Measurements from ENCODE around the gene RGS12. TPM values are rescaled to one million over a fixed set of nuclear protein-coding genes. Genes with fewer than 3 reads are reported as not detected.

Gene RGS12
- total and polyA plus RNA-seq, 4 donors: 10.3 to 40.4 (median 26.1) TPM

- ATAC-seq (ENCODE audit: low FRiP score) (no peak), DNase-seq (peak in 1 of 2 donors; percentile 44)
- intact Hi-C loops (cut with DNase I): no loop called here
- H3K4me3 ChIP-seq (ENCODE audit: low read length in 2 of 2): no peak overlapping the region
- WGBS, 2 donors: 31 to 33% methylated on average over 17 of the region's 17 CpGs
- no peaks in the 10 kb centered on the region for H3K4me1 ChIP-seq (ENCODE audit: control insufficient read depth in 1 of 2, insufficient read depth in 2 of 2, low read length in 2 of 2)
- no peaks in the 10 kb centered on the region for H3K9me3 ChIP-seq (ENCODE audit: control insufficient read depth, low read length)
- no peak overlapping the region for H3K27ac ChIP-seq (ENCODE audit: low read depth in 1 of 2, low read length in 2 of 2)
- H3K36me3 ChIP-seq (ENCODE audit: control insufficient read depth in 1 of 2, insufficient read depth in 2 of 2, low read length in 1 of 2): no peaks in the 10 kb centered on the region
- H3K27me3 ChIP-seq (ENCODE audit: control insufficient read depth in 1 of 2, insufficient read depth in 2 of 2, low read length in 1 of 2): no peaks in the 10 kb centered on the region
These were observed 22.7 kb upstream of the RGS12 start for GRCh38 chr4:3269991-3270611.

GRCh38 chr4:3271131-3271530 lies 21.7 kb upstream of the RGS12 start:
- H3K9me3 ChIP-seq (ENCODE audit: control insufficient read depth, low read length): no peaks in the 10 kb centered on the region
- no peak for ATAC-seq (ENCODE audit: low FRiP score)
- H3K4me3 ChIP-seq (ENCODE audit: low read length in 2 of 2): no peak overlapping the region
- H3K27me3 ChIP-seq (ENCODE audit: control insufficient read depth in 1 of 2, insufficient read depth in 2 of 2, low read length in 1 of 2): no peaks in the 10 kb centered on the region
- H3K4me1 ChIP-seq (ENCODE audit: control insufficient read depth in 1 of 2, insufficient read depth in 2 of 2, low read length in 2 of 2): no peaks in the 10 kb centered on the region
- 90 to 98% methylated on average over 14 of the region's 14 CpGs for WGBS, 2 donors
- no peak for DNase-seq
- no peaks in the 10 kb centered on the region for H3K36me3 ChIP-seq (ENCODE audit: control insufficient read depth in 1 of 2, insufficient read depth in 2 of 2, low read length in 1 of 2)
- intact Hi-C loops (cut with DNase I): no loop called here
- no peak overlapping the region for H3K27ac ChIP-seq (ENCODE audit: low read depth in 1 of 2, low read length in 2 of 2)

- Histone ChIP-seq H3K9me3 (ENCODE audit: control insufficient read depth, low read length) (no peaks in the 10 kb centered on the region), H3K27ac (ENCODE audit: low read depth in 1 of 2, low read length in 2 of 2) (no peak overlapping the region), H3K4me3 (ENCODE audit: low read length in 2 of 2) (no peak overlapping the region), H3K4me1 (ENCODE audit: control insufficient read depth in 1 of 2, insufficient read depth in 2 of 2, low read length in 2 of 2) (no peaks in the 10 kb centered on the region), H3K27me3 (ENCODE audit: control insufficient read depth in 1 of 2, insufficient read depth in 2 of 2, low read length in 1 of 2) (no peaks in the 10 kb centered on the region), H3K36me3 (ENCODE audit: control insufficient read depth in 1 of 2, insufficient read depth in 2 of 2, low read length in 1 of 2) (no peaks in the 10 kb centered on the region)
- WGBS, 2 donors: 43 to 46% methylated on average over 9 of the region's 9 CpGs
- DNase-seq (no peak), ATAC-seq (ENCODE audit: low FRiP score) (no peak)
- intact Hi-C loops (cut with DNase I): no loop called here
These were observed 15.8 kb upstream of the RGS12 start for GRCh38 chr4:3276986-3277385.

GRCh38 chr4:3280466-3280865 lies 12.4 kb upstream of the RGS12 start:
- ATAC-seq (ENCODE audit: low FRiP score): no peak
- intact Hi-C loops (cut with DNase I): no loop called here
- no peaks in the 10 kb centered on the region for H3K4me1 ChIP-seq (ENCODE audit: control insufficient read depth in 1 of 2, insufficient read depth in 2 of 2, low read length in 2 of 2)
- H3K9me3 ChIP-seq (ENCODE audit: control insufficient read depth, low read length): no peaks in the 10 kb centered on the region
- no peak overlapping the region for H3K4me3 ChIP-seq (ENCODE audit: low read length in 2 of 2)
- H3K36me3 ChIP-seq (ENCODE audit: control insufficient read depth in 1 of 2, insufficient read depth in 2 of 2, low read length in 1 of 2): no peaks in the 10 kb centered on the region
- no peak overlapping the region for H3K27ac ChIP-seq (ENCODE audit: low read depth in 1 of 2, low read length in 2 of 2)
- WGBS, 2 donors: 85 to 92% methylated on average over 3 of the region's 3 CpGs
- no peaks in the 10 kb centered on the region for H3K27me3 ChIP-seq (ENCODE audit: control insufficient read depth in 1 of 2, insufficient read depth in 2 of 2, low read length in 1 of 2)
- no peak for DNase-seq

- H3K27ac ChIP-seq (ENCODE audit: low read depth in 1 of 2, low read length in 2 of 2): no peak overlapping the region
- no peaks in the 10 kb centered on the region for H3K9me3 ChIP-seq (ENCODE audit: control insufficient read depth, low read length)
- no peak overlapping the region for H3K4me3 ChIP-seq (ENCODE audit: low read length in 2 of 2)
- H3K4me1 ChIP-seq (ENCODE audit: control insufficient read depth in 1 of 2, insufficient read depth in 2 of 2, low read length in 2 of 2): no peaks in the 10 kb centered on the region
- H3K36me3 ChIP-seq (ENCODE audit: control insufficient read depth in 1 of 2, insufficient read depth in 2 of 2, low read length in 1 of 2): no peaks in the 10 kb centered on the region
- WGBS, 2 donors: 68 to 71% methylated on average over 6 of the region's 6 CpGs
- no peak for ATAC-seq (ENCODE audit: low FRiP score)
- DNase-seq: no peak
- H3K27me3 ChIP-seq (ENCODE audit: control insufficient read depth in 1 of 2, insufficient read depth in 2 of 2, low read length in 1 of 2): no peaks in the 10 kb centered on the region
- intact Hi-C loops (cut with DNase I): no loop called here
These were observed 9.3 kb upstream of the RGS12 start for GRCh38 chr4:3283483-3283882.

GRCh38 chr4:3283916-3284315 lies 8.9 kb upstream of the RGS12 start:
- no peaks in the 10 kb centered on the region for H3K9me3 ChIP-seq (ENCODE audit: control insufficient read depth, low read length)
- no peak overlapping the region for H3K27ac ChIP-seq (ENCODE audit: low read depth in 1 of 2, low read length in 2 of 2)
- H3K4me3 ChIP-seq (ENCODE audit: low read length in 2 of 2): no peak overlapping the region
- H3K36me3 ChIP-seq (ENCODE audit: control insufficient read depth in 1 of 2, insufficient read depth in 2 of 2, low read length in 1 of 2): no peaks in the 10 kb centered on the region
- H3K27me3 ChIP-seq (ENCODE audit: control insufficient read depth in 1 of 2, insufficient read depth in 2 of 2, low read length in 1 of 2): no peaks in the 10 kb centered on the region
- H3K4me1 ChIP-seq (ENCODE audit: control insufficient read depth in 1 of 2, insufficient read depth in 2 of 2, low read length in 2 of 2): no peaks in the 10 kb centered on the region
- DNase-seq (no peak), ATAC-seq (ENCODE audit: low FRiP score) (no peak)
- WGBS, 2 donors: 60 to 65% methylated on average over 13 of the region's 13 CpGs
- intact Hi-C loops (cut with DNase I): no loop called here

- no peaks in the 10 kb centered on the region for H3K9me3 ChIP-seq (ENCODE audit: control insufficient read depth, low read length)
- H3K27me3 ChIP-seq (ENCODE audit: control insufficient read depth in 1 of 2, insufficient read depth in 2 of 2, low read length in 1 of 2): no peaks in the 10 kb centered on the region
- DNase-seq: no peak
- WGBS, 2 donors: 82 to 83% methylated on average over 23 to 24 of the region's 24 CpGs
- H3K36me3 ChIP-seq (ENCODE audit: control insufficient read depth in 1 of 2, insufficient read depth in 2 of 2, low read length in 1 of 2): no peaks in the 10 kb centered on the region
- no peak overlapping the region for H3K4me3 ChIP-seq (ENCODE audit: low read length in 2 of 2)
- no peak for ATAC-seq (ENCODE audit: low FRiP score)
- no peak overlapping the region for H3K27ac ChIP-seq (ENCODE audit: low read depth in 1 of 2, low read length in 2 of 2)
- no peaks in the 10 kb centered on the region for H3K4me1 ChIP-seq (ENCODE audit: control insufficient read depth in 1 of 2, insufficient read depth in 2 of 2, low read length in 2 of 2)
- intact Hi-C loops (cut with DNase I): no loop called here
These were observed 7.9 kb upstream of the RGS12 start for GRCh38 chr4:3284734-3285557.

GRCh38 chr4:3285558-3286334 lies 7.1 kb upstream of the RGS12 start:
- intact Hi-C loops (cut with DNase I): no loop called here
- Histone ChIP-seq H3K27ac (ENCODE audit: low read depth in 1 of 2, low read length in 2 of 2) (no peak overlapping the region), H3K4me1 (ENCODE audit: control insufficient read depth in 1 of 2, insufficient read depth in 2 of 2, low read length in 2 of 2) (no peaks in the 10 kb centered on the region), H3K4me3 (ENCODE audit: low read length in 2 of 2) (no peak overlapping the region), H3K27me3 (ENCODE audit: control insufficient read depth in 1 of 2, insufficient read depth in 2 of 2, low read length in 1 of 2) (no peaks in the 10 kb centered on the region), H3K36me3 (ENCODE audit: control insufficient read depth in 1 of 2, insufficient read depth in 2 of 2, low read length in 1 of 2) (no peaks in the 10 kb centered on the region), H3K9me3 (ENCODE audit: control insufficient read depth, low read length) (no peaks in the 10 kb centered on the region)
- DNase-seq (peak in 1 of 2 donors; percentile 81), ATAC-seq (ENCODE audit: low FRiP score) (no peak)
- WGBS, 2 donors: 62 to 65% methylated on average over 37 to 38 of the region's 38 CpGs

All from aorta (tissue), 5 donors.